Hematopoietic multipotent progenitor cell (in vitro differentiated cells): ENCODE measurements around the gene STARD5. TPM values are rescaled to one million over a fixed set of nuclear protein-coding genes. Genes with fewer than 3 reads are reported as not detected.

ENCODE experiments used
- DNase-seq, 3 donors: peaks; one replicate each; pipeline ENCODE4 v3.0.0-alpha.2; 2011 to 2015; ENCODE audit warnings: low read depth in 2 of 3, low spot score in 2 of 3
- total RNA-seq: library from RNA; depleted of rRNA; stranded (reverse); fragments of >200 nt; gene quantifications from one replicate; pipeline ENCODE4 v1.2.3, GENCODE V29; 2012

STARD5 gene
- total RNA-seq, 1 donor: 4.3 TPM

DNA sequence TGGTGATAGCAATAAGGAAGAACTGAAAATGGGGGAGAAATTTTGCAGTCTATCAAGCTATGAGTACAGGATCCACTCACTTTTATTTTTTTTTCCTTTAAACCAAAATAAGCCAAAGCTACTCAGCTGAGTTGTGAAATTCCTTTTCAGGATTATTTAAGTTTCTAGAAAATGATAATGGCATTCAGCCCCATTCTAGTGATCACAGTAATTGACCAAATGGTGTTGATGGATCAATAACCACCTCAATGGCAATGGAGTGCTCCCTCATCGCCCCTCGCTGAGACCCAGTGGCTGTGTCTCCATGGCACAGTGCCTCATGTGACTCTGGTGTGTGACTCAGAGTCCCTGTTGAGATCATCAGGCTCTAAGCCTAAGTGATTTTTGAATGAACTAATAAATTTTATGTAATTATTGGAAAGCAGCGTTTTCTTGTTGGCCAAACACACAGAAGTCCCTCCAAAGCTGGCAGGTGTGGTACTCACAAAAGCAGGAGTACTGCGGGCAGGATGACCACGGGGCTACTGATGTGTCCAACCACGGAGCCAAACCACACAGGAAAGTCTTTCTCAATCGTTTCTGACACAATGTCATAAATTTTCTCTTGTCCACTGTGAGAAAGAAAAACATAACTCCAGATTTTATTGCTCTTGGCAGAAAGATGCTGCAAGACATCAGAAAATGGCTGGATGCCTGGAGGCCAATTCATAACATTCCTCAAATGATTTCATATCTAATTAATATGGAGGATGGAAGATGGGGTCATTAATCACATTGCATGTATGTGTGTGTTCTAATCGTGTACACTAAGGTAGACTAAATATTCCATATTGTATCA lies 14.4 kb upstream of the STARD5 start:
- no peak for DNase-seq

- no peak for DNase-seq
These were observed 13.8 kb upstream of the STARD5 start for GRCh38 chr15:81337713-81338157.

DNA sequence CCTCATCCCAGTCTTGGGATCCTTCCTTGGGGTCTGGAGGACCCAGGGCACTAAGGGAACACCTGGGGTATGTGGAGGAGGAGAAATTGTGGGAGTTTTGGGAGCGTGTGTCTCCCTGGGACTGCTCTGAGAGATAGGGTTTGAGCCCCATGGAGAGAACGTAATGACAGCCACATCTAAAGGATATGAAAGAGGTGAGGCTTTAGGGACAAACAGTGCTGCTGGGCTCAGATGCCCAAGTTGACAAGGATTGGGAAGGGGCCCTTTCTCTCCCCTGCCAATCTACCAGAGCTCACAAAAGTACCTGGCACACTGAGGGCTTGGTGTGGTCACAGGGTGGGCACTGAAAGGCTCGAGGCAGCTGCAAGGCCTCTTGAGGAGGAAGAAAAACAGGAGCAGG lies 13.3 kb upstream of the STARD5 start:
- no peak for DNase-seq

- DNase-seq: peak in 1 of 3 donors; percentile 39
These were observed 12.6 kb upstream of the STARD5 start for GRCh38 chr15:81336568-81336967.

DNA sequence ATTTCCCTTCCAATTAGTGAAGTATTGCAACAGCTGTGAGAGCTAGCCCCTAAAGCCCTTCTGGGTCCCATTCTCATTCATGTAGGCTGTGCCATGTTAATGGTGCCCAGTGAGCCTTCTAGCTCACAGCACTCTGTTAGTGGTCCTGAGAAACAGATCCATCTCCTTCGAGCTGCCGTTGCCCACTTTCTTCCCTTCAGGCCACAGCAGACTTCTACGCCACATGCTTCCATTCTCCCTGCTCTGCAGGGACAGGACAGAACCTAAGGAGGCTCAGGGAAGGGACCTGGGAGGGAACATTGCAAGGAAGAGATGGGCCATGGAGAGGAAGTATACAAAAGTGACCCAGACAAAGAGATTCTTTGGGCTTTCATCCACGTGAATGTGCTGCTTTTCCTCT lies 11.7 kb upstream of the STARD5 start:
- DNase-seq: no peak

DNA sequence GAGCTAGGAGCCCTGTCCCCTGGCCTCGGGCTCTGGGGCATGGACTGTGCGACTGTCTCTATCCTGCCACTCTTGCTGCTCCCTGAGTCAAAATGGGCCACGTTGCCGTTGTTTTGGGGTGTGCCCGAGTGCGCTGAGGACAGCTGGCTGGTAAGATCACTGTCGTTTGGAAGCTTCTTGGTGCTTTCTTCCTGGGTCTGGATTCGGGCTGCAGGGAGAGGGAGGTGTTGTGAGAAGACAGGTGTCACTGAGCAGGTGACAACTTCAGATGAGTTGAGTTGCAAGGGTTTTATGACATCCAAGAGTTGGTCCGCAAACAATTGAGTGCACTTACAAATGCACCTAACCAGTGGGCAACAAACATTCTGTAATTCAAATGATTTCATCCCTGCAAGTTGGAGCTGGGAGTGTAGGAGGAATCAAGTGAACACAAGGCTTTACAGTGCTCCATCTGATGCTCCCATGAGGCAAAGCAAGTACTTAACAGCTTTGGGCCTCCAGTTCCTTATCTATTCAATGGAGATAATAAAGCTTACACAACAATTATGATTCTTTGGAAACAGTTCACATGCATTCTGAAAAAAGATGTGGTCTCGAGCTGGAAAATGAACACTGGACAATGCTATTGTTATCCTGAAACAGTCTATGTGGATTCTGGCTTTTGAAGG lies 11.0 kb upstream of the STARD5 start:
- no peak for DNase-seq

GRCh38 chr15:81333363-81333762 lies 9.4 kb upstream of the STARD5 start:
- no peak for DNase-seq

- DNase-seq: no peak
These were observed 8.4 kb upstream of the STARD5 start for GRCh38 chr15:81332326-81332725.

GRCh38 chr15:81331600-81331999 lies 7.7 kb upstream of the STARD5 start:
- no peak for DNase-seq

DNA sequence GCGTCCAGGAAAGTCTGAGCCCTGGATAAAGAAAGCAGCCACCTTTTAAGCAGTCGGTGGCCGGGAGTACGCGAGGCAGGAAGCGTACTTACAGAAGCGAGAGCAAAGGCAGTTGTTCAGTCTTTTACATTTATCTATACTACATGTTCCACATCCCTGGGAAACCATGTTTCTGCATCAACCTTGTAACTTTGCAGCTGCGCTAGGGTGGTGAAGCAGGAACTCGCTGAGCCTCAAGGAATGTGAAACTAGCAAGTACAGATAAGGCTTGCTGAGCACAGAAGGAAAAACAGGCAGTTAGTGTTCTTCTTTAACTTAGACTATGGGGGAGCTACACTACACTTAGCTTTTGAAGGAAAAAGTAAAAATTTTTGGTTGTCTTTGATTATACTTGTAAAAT lies 7.2 kb upstream of the STARD5 start:
- DNase-seq: peak in 1 of 3 donors; percentile 11

GRCh38 chr15:81330366-81331090 lies 6.6 kb upstream of the STARD5 start:
- no peak for DNase-seq

- no peak for DNase-seq
These were observed 5.5 kb upstream of the STARD5 start for GRCh38 chr15:81329446-81329845.

DNA sequence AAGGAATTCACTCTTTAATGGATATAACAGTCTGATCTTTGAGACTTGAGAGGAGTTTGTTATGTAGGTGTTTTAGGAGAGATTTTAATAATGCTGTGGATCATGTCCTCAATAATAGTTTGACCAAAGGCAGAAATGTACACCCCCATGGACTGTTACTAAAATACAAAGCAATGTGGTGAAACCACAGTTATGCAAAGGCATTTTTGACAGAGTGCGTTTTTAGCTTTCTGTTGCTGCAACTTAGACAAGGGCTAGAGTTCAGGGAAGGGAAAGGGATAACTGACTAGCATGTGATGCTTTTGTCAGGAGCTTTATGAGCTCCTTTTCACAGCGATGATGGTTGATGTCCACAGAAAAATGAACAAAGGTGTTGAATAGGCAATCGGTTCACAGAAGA lies 3.6 kb upstream of the STARD5 start:
- DNase-seq: no peak

DNA sequence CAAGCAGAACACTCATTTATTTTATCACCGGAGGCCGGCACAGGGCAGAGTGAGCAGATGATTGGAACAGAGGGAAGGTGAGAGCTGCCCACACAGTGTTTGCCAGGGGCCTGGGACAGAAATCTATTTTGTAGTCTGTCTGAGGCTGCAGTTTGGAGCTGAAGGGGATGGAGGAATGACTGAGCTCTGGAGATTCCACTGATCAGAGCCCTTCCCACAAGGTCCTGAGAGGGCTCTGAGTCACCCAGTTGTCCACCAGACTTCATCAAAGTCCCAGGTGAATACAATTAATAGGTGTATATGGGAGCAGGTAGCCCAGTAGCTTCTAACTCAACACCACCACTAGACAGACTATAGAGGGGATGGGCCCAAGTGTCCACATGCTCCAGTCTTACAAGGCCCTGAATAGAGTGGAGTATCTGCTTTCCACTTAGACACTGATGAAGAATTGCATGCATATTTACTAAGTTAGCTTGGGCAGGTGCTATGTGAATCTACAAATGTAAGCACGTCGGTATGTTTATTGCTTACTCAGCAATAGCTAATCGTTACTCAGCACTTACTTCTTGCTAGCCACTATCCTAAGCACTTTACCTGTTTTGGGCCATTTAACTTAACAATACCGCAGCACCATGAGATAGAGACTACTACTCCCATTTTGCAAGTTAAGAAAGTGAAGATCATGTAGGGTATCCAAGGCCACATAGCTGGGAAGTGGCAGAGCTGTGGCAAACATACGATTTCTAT lies 2.7 kb upstream of the STARD5 start:
- DNase-seq: no peak

- DNase-seq: no peak
These were observed 390 bp downstream of the STARD5 start for GRCh38 chr15:81323559-81323943.

GRCh38 chr15:81322676-81323253 lies 1.2 kb downstream of the STARD5 start:
- no peak for DNase-seq

- no peak for DNase-seq
These were observed 2.3 kb downstream of the STARD5 start for GRCh38 chr15:81321667-81322066.

GRCh38 chr15:81317642-81318017 lies 6.3 kb downstream of the STARD5 start:
- no peak for DNase-seq

- DNase-seq: no peak
These were observed 7.7 kb downstream of the STARD5 start for GRCh38 chr15:81316267-81316666.

DNA sequence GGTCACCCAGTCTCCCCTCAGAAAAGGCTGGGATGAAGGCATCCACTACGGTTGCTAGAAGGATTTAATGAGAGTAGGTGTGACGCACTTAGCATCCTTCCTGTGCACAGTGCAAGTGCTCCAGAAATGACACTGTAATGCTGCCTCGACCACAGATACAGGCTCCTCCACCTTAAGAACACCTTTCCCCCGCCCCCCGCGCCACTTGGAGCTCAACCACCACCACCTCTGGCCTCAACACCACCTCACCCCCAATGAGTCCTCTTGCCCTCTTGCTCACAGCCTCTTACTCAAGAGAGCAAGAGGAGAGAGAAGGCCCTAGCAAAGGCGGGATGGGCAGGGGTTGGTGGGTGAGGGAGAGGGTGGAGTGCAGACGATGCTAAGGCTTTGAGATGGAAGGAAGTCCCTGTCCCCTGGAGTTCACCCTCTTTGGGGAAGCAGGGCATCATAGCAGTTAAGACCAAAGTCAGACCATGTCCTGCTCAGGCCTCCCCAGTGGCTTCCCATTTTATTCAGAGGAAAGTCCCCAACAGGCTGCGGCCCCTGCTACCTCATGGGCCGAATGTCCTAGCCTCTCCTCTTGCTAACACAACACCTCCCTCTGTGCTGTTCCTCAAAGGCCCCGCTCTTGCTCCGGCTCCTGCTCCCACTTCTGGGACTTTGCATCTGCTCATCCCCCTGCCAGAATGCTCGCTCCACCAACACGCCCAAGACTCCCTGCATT lies 8.3 kb downstream of the STARD5 start:
- DNase-seq: no peak
